SIG-M5 treated with dmso at 0.1 percent for 504 hours (cell line): ENCODE data around the gene SBK2.
A peak's percentile ranks its signal among the peaks of the same experiment; 100 is the strongest.
"Not testable (repeated sequence)": the region's sequence is repeated elsewhere in the genome, so short reads cannot be mapped to it uniquely, and the experiment has no call there.

Experiments used
- DNase-seq: peaks from one replicate; lab custom pipeline; 2025; ENCODE audit not compliant: unreplicated experiment; lab: John Stamatoyannopoulos, UW

SBK2 gene, protein sequence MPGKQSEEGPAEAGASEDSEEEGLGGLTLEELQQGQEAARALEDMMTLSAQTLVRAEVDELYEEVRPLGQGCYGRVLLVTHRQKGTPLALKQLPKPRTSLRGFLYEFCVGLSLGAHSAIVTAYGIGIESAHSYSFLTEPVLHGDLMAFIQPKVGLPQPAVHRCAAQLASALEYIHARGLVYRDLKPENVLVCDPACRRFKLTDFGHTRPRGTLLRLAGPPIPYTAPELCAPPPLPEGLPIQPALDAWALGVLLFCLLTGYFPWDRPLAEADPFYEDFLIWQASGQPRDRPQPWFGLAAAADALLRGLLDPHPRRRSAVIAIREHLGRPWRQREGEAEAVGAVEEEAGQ

DNA sequence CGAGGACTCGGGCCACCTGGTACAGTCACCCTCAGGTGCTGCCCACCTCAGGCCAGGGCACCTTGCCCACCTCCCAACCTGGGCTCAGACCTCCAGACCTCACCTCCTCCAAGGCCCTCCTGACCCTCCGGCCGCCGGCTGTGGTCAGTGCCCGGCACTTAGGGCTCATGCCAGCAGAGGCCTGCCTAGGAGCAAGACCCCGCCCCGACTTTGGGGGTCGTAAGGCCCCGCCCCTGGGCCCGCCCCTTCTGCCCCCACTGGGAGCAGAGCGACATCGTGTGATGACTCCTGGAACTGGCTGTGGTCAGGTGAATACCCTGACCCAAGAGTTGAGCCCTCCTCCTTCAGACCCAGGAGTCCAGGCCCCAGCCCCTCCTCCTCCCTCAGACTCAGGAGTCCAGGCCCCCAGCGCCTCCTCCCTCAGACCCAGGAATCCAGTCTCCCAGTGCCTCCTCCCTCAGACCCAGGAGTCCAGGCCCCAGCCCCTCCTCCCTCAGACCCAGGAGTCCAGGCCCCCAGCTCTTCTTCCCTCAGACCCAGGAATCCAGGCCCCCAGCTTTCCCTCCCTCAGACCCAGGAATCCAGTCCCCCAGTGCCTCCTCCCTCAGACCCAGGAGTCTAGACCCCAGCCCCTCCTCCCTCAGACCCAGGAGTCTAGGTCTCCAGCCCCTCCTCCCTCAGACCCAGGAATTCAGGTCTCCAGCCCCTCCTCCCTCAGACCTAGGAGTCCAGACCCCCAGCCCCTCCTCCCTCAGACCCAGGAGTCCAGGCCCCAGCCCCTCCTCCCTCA, at the start of gene SBK2:
SBK2 (minus strand) TSS at position 183 of the 790 bp plus-strand sequence. CDS start 839 bp downstream, outside the sequence.
- no peak for DNase-seq

DNA sequence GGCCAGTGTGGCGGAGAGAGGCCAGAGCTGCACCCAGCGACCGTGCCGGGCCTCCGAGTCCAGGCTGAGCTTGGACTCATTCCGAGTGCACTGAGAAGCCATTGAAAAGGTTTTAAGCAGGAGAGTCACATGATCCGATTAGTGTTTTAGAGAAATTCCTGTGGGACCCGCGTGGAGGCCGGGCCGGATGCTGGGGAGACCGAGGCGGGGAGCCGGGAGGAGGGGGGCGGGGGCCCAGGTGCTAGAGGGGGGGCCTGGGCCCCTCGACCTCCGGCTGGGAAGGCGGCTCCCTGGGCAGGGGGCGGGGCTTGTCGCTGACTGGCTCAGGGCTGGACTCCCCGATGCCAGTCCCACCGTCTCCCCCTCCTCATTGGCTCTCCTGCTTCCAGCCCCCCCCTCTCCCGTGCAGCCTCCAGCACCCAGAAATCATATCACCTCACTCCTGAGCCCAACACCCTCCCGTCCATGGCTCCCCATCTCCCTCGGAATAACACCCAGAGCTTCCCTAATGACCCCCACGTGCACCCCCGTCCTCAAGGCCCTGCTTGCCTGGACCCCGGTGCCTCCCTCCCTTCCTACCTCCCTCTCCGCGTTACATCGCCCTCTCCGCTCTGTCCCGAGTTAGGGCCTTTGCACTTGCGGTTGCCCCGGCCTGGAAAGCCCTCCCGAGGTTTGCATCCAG, 48.9 kb upstream of the SBK2 start:
- DNase-seq: no peak

DNA sequence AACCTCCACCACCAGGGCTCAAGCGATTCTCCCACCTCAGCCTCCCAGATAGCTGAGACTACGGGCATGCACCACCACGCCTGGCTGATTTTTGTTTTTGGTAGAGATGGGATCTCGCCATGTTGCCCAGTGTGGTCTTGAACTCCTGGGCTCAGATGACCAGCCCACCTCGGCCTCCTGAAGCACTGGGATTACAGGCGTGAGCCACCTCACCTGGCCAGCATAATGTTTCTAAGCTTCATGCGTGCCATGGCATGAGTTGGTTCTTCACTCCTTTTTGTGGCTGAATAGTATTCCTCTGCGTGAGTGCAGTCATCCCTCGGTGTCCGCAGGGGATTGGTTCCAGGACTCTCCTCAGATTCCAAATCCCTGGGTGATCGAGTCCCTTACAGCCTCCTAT, 47.9 kb upstream of the SBK2 start:
- no peak for DNase-seq

DNA sequence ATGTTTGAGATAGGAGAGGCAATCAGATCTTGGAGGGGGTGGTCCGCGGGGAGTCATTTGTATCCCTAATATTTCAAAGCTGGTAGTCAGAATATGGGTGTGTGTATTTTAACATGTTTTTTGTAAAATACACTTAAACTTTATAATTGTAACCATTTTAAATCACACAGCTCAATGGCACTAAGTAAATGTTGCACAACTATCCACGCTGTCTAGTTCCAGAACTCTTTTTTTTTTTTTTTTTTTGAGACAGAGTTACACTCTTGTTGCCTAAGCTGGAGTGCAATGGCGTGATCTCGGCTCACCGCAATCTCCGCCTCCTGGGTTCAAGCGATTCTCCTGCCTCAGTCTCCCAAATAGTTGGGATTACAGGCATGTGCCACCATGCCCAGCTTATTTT, 47.0 kb upstream of the SBK2 start:
- DNase-seq: not testable (repeated sequence)

DNA sequence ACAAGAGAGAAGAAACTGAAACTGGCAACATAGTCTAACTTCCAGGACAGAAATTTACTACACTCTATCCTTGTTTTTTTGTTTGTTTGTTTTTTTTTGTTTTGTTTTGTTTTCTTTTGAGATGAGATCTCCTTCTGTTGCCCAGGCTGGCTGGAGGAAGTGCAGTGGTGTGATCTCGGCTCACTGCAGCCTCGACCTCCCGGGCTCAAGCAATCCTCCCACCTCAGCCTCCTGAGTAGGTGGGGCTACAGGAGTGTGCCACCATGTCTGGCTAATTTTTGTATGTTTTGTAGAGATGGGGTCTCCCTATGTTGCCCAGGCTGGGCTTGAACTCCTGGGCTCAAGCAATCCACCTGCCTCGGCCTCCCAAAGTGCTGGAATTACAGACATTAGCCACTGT, 45.4 kb upstream of the SBK2 start:
- not testable (repeated sequence) for DNase-seq

DNA sequence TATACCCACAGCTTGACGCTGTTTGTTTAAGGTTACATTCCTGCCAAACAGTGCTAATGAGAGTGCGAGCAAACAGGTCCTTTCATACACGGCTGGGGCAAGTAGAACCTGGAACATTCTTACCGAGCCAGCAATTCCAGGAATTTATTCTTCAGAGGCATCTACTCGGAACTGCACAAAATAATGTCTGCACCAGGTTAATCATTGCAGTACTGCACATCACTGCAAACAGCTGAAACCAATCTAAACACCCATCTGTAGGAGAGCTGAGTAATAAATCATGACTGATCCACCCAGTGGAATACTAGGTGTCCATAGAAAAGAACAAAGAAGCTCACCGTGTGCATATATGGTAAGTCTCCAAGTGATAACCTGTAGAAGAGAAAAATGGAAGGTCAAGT, 44.9 kb upstream of the SBK2 start:
- no peak for DNase-seq

DNA sequence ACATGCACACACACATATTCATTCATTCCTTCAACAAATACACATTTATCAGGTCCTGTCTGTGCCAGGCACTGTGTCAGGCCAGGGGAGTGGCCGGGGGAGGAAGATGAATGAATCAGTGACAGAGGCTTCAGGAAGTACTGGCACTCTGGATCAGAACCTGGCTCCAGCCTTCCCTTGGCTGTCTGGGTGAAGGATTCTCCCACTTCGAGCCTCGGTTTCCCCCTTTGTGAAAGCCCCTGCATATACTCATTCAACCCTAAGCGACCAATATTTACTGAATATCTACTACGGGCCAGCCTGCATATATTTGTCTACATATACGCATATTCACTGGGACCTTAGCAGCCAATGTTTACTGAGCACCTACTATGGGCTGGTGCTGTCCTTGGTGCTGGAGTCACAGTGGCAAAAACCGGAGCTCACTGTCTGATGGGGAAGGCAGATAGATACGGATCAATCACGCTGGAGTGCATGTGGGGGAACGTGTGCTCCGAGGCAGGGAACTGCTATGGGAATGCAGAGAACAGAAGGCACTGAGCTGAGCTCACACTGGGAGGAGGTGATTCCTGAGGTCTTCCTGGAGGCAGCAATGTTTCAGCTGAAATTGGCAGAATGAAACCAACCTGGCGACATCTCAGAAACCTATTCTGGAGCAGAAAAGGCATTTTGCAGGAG, 44.4 kb upstream of the SBK2 start:
- DNase-seq: no peak

DNA sequence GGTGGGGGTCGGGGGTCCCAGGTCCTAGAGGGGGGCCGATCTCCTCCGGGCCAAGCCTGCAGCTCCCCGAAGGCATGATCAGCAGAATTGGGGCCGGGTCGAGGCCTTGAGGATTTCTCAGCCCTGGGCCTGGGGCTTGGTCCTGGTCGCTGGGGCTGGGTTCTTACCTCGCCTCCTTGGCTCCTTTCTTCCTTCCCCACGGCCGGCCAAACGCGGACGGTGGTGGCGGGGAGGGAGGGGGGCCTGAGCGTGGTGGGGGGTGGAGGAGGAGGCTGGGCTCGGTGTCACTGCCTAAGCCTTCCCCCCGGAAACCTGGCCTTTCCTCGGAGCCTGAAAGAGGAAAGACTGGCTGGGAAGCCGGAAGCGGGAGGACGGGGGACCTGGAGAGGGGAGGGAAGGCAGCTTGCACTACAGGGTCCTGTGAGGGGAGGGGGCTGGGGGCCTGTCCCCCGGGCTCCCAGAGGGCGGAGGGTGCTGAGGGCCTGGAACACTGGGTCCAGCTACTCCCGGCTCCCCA, 43.8 kb upstream of the SBK2 start, which contains the start of gene ZNF579:
ZNF579 (minus strand) TSS at position 221 of the 517 bp plus-strand sequence. CDS start 1,209 bp downstream, outside the sequence.
- peak; percentile 76 for DNase-seq

DNA sequence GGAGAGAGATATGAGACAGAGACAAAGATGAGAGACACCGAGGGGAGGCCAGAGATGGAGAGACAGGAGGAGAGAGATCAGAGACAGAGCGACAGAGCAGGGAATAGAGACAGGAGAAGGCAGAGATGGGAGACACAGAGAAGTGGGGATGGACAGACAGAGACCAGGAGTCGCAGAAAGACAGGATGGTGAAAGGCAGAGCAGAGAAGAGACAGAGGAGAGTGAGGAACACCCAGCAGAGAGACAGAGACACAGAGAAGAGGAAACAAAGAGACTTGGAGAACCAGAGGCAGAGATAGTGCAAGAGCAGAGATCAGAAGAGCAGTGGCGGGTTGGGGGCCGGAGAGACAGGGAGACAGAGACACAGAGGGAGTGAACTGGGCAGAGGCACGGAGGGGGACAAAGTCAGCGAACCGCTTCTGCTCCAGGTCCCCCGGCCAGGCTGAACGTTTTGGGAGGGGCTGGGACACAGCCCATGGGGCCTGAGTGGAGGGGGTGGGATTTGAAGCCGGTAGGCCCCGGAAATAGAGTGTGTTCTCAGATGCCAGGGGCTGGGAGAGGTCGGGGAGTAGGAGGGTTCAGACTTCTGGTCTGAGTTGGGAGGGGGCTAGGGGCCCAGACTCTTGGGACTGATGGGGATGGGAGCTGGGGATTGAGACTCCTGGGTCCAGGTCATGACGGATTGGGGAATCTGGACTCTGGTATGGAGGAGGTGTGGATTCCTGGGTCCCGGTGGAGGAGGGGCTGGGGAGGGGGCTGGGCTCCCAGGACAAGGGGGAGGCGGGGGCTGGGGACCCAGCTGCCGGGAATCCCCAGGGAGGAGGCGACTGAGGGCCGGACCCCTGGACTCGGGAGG, 43.1 kb upstream of the SBK2 start:
- no peak for DNase-seq

DNA sequence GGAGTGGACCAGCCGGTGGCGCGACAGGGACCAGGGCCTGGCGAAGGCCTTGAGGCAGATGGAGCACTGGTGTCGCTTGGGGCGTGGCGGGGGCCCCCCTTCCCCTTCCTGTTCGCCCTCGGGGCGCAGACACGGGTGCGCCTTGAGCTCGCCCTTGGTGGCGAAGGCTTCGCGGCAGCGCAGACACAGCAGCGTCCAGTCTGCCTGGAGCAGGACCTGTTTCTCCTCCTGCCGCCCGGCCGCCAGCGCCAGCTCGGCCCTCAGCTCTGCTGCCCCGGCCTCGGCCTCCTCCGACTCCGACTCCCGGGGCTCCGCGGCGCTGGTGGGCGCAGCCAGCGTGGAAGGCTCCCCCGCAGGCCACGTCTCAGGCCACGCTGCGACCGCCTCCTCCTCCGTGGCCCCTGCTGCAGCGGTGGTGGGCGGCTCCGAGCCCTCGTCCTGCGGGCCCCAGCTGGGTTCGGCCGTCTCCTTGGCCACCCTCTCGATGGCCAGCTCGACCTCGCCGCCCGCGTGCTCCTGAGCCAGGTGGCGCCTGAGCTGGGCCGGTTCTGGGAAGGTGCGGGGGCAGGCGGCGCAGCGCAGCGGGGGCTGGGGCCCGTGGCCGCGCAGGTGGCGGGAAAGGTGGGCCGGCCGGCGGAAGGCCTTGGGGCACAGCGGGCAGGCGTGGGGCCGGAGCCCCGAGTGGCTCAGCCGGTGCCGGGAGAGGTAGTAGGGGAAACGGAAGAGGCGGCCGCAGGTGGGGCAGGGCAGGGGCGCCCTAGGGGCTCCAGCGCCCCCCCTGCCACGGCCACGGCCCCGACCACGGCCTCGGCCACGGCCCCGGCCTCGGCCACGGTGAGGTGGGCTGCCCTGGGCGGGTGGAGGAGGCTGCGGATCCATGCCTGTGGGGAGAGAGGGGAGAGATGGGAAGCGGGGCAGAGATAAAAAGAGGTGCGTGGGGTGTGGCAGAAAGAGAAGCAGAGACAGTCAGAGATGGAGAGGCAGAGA, 42.1 kb upstream of the SBK2 start:
- DNase-seq: no peak

DNA sequence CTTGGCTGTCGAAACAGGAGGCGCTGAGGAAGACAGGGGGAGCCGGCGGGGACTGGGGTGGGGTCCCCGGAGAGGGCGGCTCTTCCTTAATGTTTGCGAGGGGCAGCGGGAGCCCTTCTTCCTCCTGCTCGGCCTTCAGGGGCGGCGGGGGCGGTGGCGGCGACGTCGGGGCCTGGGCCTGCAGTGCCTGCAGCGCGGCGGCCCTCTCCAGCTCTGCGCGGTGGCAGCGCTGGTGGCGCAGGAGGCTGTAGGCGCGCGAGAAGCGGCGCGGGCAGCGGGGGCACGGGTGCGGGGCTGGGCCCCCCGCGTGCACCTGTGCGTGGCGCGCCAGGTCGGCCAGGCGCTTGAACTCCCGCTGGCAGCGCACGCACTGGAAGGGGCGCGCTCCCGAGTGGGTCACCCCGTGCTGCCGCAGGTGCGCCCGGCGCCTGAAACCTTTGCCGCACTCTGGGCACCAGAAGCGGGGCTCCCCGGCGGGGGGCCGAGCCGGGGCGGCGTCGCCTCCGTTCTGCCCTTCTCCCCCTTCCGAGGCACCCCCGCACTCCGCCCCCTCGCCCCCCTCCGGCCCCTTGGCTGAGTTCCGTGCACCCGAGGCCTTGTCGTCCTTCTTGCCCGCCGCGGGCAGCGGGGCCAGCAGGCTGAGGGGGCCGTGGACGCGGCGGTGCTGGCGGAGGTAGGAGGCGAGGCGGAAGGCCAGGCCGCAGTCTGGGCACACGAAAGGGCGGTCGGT, 41.3 kb upstream of the SBK2 start:
- no peak for DNase-seq

DNA sequence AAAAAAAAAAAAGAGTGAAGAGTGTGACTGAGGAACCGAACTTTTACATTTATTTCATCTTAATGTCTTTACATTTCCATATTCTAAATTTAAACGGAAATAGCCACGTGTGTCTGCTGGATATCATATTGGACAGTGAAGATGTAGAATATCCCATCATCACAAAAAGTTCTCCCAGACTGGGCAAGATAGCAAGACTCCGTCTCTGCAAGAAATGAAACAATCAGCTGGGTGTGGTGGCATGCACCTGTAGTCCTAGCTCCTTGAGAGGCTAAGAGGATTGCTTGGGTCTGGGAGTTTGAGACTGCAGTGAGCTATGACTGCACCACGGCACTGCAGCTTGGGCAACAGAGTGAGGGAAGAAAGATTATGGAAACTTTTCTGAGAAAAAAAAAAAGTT, 39.8 kb upstream of the SBK2 start:
- no peak for DNase-seq

DNA sequence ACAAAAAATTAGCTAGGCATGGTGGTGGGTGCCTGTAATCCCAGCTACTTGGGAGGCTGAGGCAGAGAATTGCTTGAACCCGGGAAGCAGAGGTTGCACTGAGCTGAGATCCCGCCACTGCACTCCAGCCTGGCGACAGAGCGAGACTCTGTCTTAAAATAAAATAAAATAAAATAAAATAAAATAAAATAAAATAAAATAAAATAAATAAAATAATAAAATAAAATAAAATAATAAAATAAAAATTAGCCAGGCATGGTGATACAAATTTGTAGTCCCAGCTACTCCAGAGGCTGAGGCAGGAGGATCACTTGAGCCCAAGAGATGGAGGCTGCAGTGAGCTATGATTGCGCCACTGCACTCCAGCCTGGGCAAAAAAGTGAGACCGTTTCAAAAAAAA, 37.0 kb upstream of the SBK2 start:
- DNase-seq: not testable (repeated sequence)

DNA sequence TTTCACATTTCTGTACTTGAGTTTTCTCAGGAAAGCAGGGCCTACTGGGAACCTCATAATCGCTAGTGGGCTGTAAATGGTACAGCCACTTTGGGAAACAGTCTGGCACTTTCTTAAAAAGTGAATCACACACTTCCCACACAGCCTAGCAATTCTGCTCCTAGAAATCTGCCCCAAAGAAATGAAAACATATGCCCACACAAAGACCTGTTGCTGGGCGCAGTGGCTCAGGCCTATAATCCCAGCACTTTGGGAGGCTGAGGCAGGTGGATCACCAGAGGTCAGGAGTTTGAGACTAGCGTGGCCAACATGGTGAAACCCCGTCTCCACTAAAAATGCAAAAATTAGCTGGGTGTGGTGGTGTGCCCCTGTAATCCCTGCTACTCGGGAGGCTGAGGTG, 32.5 kb upstream of the SBK2 start:
- not testable (repeated sequence) for DNase-seq

DNA sequence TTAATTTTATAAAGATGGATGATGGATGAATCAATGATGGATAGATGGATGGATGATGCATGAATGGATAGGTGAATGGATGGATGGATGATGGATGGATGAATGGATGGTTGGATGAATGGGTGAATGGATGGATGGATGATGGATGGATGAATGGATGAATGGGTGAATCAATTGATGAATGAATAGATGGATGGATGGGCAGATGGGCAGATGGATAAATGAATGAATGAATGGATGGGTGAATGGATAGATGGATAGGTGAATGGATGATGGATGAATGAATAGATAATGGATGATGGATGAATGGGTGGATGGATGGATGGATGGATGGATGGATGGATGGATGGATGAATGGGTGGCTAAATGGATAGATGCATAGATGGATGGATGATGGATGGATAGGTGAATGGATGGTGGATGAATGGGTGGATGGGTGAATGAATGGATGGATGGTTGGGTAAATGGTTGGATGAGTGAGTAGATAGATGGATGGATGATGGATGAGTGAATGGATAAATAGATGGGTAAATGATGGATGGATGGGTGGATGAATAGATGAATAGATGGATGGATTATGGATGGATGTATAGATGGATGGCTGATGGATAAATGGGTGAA, 30.9 kb upstream of the SBK2 start:
- DNase-seq: no peak

DNA sequence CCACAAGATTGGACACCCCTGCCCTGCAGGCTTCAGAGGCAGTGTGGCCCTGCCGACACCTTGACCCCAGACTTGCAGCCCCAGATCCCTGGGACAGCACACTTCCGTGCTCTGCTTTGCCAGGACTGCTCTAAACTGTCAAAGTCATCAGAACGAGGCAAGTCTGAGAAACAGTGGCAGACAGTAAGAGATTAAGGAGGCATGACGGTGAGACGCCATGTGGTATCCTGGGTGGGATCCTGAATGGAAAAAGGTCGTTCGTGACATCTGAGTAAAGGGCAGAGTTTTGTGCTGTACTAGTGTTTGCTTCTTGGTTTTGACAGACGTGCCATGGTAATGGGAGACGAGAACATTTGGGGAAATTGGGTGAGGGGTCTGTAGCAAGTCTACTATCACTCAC, 29.9 kb upstream of the SBK2 start:
- no peak for DNase-seq

DNA sequence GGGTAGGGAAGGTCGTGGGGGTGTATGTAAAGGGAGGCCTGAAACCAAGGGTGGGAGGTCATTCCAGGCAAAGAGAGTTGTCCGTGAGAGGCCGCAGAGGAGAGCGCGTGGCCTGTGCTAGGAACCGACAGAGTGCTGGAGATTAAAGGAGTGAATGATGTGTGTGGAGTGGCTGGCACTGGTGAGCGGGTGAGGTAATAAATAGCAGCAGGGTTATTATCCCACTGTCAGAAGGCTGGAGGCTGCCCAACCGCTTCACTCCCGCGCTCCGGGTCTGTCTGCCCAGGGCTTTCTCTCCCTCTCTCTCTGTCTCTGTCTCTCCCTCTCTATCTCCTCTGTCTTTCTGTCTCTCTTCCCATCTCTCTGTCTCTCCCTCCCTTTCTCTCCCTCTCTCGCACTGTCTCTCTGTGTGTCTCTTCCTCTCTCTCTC, 26.3 kb upstream of the SBK2 start:
- no peak for DNase-seq

DNA sequence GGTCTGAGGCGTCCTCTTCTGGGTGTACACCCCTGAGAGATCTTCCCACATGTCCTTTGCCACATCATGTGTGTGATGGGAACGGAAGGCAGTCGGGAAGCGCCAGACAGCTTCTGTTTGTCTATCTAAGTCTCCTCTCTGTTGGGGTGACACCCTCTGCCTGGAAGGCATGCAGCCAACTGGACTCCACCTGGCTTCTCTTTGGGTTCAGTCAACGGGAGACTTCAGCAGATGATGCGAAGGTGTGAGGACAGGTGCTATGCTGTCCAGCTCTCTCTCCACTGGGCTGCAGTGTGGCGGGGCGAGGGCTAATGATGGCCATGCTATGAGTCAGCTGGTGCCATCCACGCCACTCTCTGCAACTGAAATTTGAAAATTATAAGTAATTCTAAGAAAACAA, 22.8 kb upstream of the SBK2 start:
- no peak for DNase-seq
